SK-N-SH (cell line): ENCODE results near the gene NADK. TPM values are rescaled to one million over a fixed set of nuclear protein-coding genes. Genes with fewer than 3 reads are reported as not detected.

Experiments used
- CTCF ChIA-PET: fragments of 300-600, 350-600 bp; formaldehyde crosslinking; extraction: SDS; loops from one replicate; lab custom pipeline; 2021; lab: Yijun Ruan, JAX
- POLR2A ChIA-PET: fragments of 350-600 bp; sonication (Branson Sonifier 250); formaldehyde crosslinking; extraction: SDS; loops from one replicate; lab custom pipeline; 2020; ENCODE audit warnings: antibody characterized with exemption, inconsistent platforms; lab: Yijun Ruan, JAX
- DNase-seq: peaks from one replicate; pipeline ENCODE4 v3.0.0; 2012
- H2AFZ ChIP-seq: fragments of 200-600 bp; sonication (generic); 2 replicates; pipeline ENCODE4 v1.8.1; 2016; ENCODE audit warnings: antibody characterized with exemption, mild to moderate bottlenecking, low read depth
- H3F3A ChIP-seq: fragments of 200-600 bp; sonication (generic); replicated peaks from 2 replicates; pipeline ENCODE3; 2016; ENCODE audit warnings: antibody characterized with exemption, mild to moderate bottlenecking; ENCODE audit not compliant: insufficient read depth
- H3K27ac ChIP-seq, 2 experiments: fragments of 200-500 bp in 1 of 2; fragments of 200-600 bp in 1 of 2; sonication (Bioruptor generic) in 1 of 2; sonication (generic), shearing (Covaris generic) in 1 of 2; 2 replicates each; pipeline versions ENCODE4 v1.5.1 to v1.6.1; 2014 to 2016; ENCODE audit warnings: low read depth in 2 of 2, inconsistent platforms in 1 of 2, low read length in 1 of 2, mild to moderate bottlenecking in 1 of 2, mixed read lengths in 1 of 2
- H3K27me3 ChIP-seq: fragments of 200-600 bp; sonication (generic), shearing (Covaris generic); 2 replicates; pipeline ENCODE4 v1.6.1; 2016; ENCODE audit warnings: mixed run types; ENCODE audit not compliant: insufficient read depth
- H3K36me3 ChIP-seq, 2 experiments: fragments of 200-500 bp in 1 of 2; fragments of 200-600 bp in 1 of 2; sonication (Bioruptor generic) in 1 of 2; sonication (generic) in 1 of 2; replicated peaks in 1 of 2; 2 replicates each; pipeline versions ENCODE3 to v1.5.1; 2014 to 2016; ENCODE audit warnings: low read length in 1 of 2, mild to moderate bottlenecking in 1 of 2; ENCODE audit not compliant: insufficient read depth in 2 of 2, control insufficient read depth in 1 of 2
- H3K4me1 ChIP-seq, 2 experiments: fragments of 200-500 bp in 1 of 2; fragments of 200-600 bp in 1 of 2; sonication (Bioruptor generic) in 1 of 2; sonication (generic), shearing (Covaris generic) in 1 of 2; 2 replicates each; pipeline versions ENCODE4 v1.5.1 to v1.6.1; 2014 to 2016; ENCODE audit warnings: low read depth in 1 of 2, low read length in 1 of 2, mixed run types in 1 of 2; ENCODE audit not compliant: insufficient read depth in 2 of 2, control insufficient read depth in 1 of 2
- H3K4me2 ChIP-seq: fragments of 200-600 bp; sonication (generic), shearing (Covaris generic); 2 replicates; pipeline ENCODE4 v1.6.1; 2017; ENCODE audit warnings: mixed run types
- H3K4me3 ChIP-seq, 2 experiments: fragments of 200-500 bp in 1 of 2; fragments of 200-600 bp in 1 of 2; sonication (Bioruptor generic) in 1 of 2; sonication (generic), shearing (Covaris generic) in 1 of 2; 2 replicates each; pipeline versions ENCODE4 v1.5.1 to v1.8.1; 2014 to 2016; ENCODE audit warnings: low read depth in 2 of 2, inconsistent platforms in 1 of 2, low read length in 1 of 2, mild to moderate bottlenecking in 1 of 2, mixed read lengths in 1 of 2, moderate library complexity in 1 of 2
- H3K79me2 ChIP-seq: fragments of 200-600 bp; sonication (generic); 2 replicates; pipeline ENCODE4 v1.8.1; 2017; ENCODE audit warnings: mild to moderate bottlenecking; ENCODE audit not compliant: insufficient read depth
- H3K9ac ChIP-seq: fragments of 200-600 bp; sonication (generic); 2 replicates; pipeline ENCODE4 v1.6.1; 2017; ENCODE audit warnings: mixed run types
- H3K9me2 ChIP-seq: fragments of 200-600 bp; sonication (generic); 2 replicates; pipeline ENCODE4 v1.6.1; 2017; ENCODE audit warnings: mixed run types
- H3K9me3 ChIP-seq: fragments of 200-600 bp; sonication (generic); 2 replicates; pipeline ENCODE4 v1.6.1; 2017; ENCODE audit warnings: mixed run types, mild to moderate bottlenecking, moderate library complexity
- H4K20me1 ChIP-seq: fragments of 200-600 bp; sonication (generic); 2 replicates; pipeline ENCODE4 v1.6.1; 2017; ENCODE audit warnings: mild to moderate bottlenecking, mixed run types; ENCODE audit not compliant: insufficient read depth
- ELF1 ChIP-seq: IDR thresholded peaks from 2 replicates; pipeline ENCODE4 v1.4.0; 2012
- FOXJ3 ChIP-seq: sonication (generic); formaldehyde crosslinking; IDR thresholded peaks from 2 replicates; pipeline ENCODE4 v1.5.1; 2020; ENCODE audit warnings: mild to moderate bottlenecking, missing genetic modification reagents
- FOXM1 ChIP-seq: IDR thresholded peaks from 2 replicates; pipeline ENCODE4 v1.4.0; 2012; ENCODE audit warnings: low read depth, mild to moderate bottlenecking
- GATA2 ChIP-seq: sonication (generic); formaldehyde crosslinking; IDR thresholded peaks from 2 replicates; pipeline ENCODE4 v1.5.0; 2020; ENCODE audit warnings: mild to moderate bottlenecking, missing genetic modification reagents
- IRF3 ChIP-seq: fragments of 150-350 bp; IDR thresholded peaks from 2 replicates; pipeline ENCODE4 v1.6.1; 2016; ENCODE audit warnings: mild to moderate bottlenecking, low read depth, low read length
- MEF2A ChIP-seq: IDR thresholded peaks from 2 replicates; pipeline ENCODE4 v1.4.0; 2012; ENCODE audit warnings: low read depth, borderline replicate concordance
- NRF1 ChIP-seq: IDR thresholded peaks from 2 replicates; pipeline ENCODE4 v1.6.1; 2012; ENCODE audit warnings: low read depth, mild to moderate bottlenecking, low read length
- POLR2AphosphoS5 ChIP-seq: IDR thresholded peaks from 2 replicates; pipeline ENCODE4 v1.6.1; 2012; ENCODE audit warnings: low read depth, low read length
- RFX5 ChIP-seq: IDR thresholded peaks from 2 replicates; pipeline ENCODE4 v1.6.1; 2012; ENCODE audit warnings: mild to moderate bottlenecking, improper control_type of control experiment, low read length
- RXRA ChIP-seq: IDR thresholded peaks from 2 replicates; pipeline ENCODE4 v1.4.0; 2012; ENCODE audit warnings: low read depth, mild to moderate bottlenecking, borderline replicate concordance
- SIN3A ChIP-seq: IDR thresholded peaks from 2 replicates; pipeline ENCODE4 v1.6.1; 2012; ENCODE audit warnings: low read depth, mild to moderate bottlenecking, low read length, moderate library complexity, borderline replicate concordance
- SMC3 ChIP-seq: IDR thresholded peaks from 2 replicates; pipeline ENCODE4 v1.6.1; 2012; ENCODE audit warnings: low read depth, low read length, improper control_type of control experiment
- TEAD4 ChIP-seq: IDR thresholded peaks from 2 replicates; pipeline ENCODE4 v1.4.0; 2012; ENCODE audit warnings: mild to moderate bottlenecking, borderline replicate concordance; ENCODE audit not compliant: insufficient read depth
- USF1 ChIP-seq: IDR thresholded peaks from 2 replicates; pipeline ENCODE4 v1.4.0; 2012; ENCODE audit warnings: low read depth, borderline replicate concordance
- USF2 ChIP-seq: fragments of 150-350 bp; IDR thresholded peaks from 2 replicates; pipeline ENCODE4 v1.6.1; 2017; ENCODE audit warnings: antibody characterized with exemption, low read length, low read depth, borderline replicate concordance
- YY1 ChIP-seq: IDR thresholded peaks from 2 replicates; pipeline ENCODE4 v1.4.0; 2012; ENCODE audit warnings: low read depth, mild to moderate bottlenecking
- ZBTB33 ChIP-seq: IDR thresholded peaks from 2 replicates; pipeline ENCODE4 v1.4.0; 2012; ENCODE audit warnings: low read depth, borderline replicate concordance
- WGBS: methylation state at CpG from one replicate; pipeline ENCODE4 v1.1.6; 2017; ENCODE audit warnings: low lambda C conversion rate; 5-methylcytosine and 5-hydroxymethylcytosine counted together
- polyA plus RNA-seq, 3 experiments: library from polyadenylated mRNA; depleted of rRNA; stranded (reverse); fragments of >200 nt; gene quantifications; 2 replicates each; pipeline ENCODE4 v1.2.3, GENCODE V29; 2012

Gene NADK
- polyA plus RNA-seq, 1 of the 3 experiments (the other 2 are of a cell fraction): 70.4 TPM

GRCh38 chr1:1808206-1808605, 29.9 kb upstream of the NADK start:
- Histone ChIP-seq H3K4me2 (no peak overlapping the region), H3K79me2 (peaks cover 98% of the 10 kb centered on the region), H3F3A (peaks cover 17% of the 10 kb centered on the region), H3K9ac (no peak overlapping the region), H3K27ac (no peak overlapping the region), H3K4me3 (no peak overlapping the region), H2AFZ (no peak overlapping the region), H4K20me1 (peaks cover 70% of the 10 kb centered on the region), H3K27me3 (no peaks in the 10 kb centered on the region), H3K36me3 (peaks cover 24 to 46% of the 10 kb centered on the region in 2 experiments), H3K9me3 (no peaks in the 10 kb centered on the region), H3K4me1 (no peaks in the 10 kb centered on the region; a peak in 1 of 4 replicates), H3K9me2 (no peaks in the 10 kb centered on the region)
- CTCF ChIA-PET: interaction anchor here (1.2 to 1.8 kb wide), 2 partner anchors 19 to 20 kb away, joined by 3 to 7 read pairs; no protein-coding TSS in a partner anchor
- DNase-seq: no peak
- POLR2A ChIA-PET: no interaction called here
- no peak for TF ChIP-seq MEF2A
- no peak for TF ChIP-seq ELF1
- TF ChIP-seq ZBTB33: no peak
- no peak for TF ChIP-seq TEAD4
- TF ChIP-seq GATA2 (CRISPR knock-in tag): no peak
- TF ChIP-seq SMC3: no peak
- no peak for TF ChIP-seq RXRA
- no peak for TF ChIP-seq FOXJ3
- no peak for TF ChIP-seq IRF3
- no peak for TF ChIP-seq USF1
- TF ChIP-seq YY1: no peak
- no peak for TF ChIP-seq FOXM1
- TF ChIP-seq USF2: no peak
- TF ChIP-seq SIN3A: no peak
- no peak for TF ChIP-seq POLR2AphosphoS5
- no peak for TF ChIP-seq NRF1
- TF ChIP-seq RFX5: no peak
- WGBS: 92% methylated on average over 10 of the region's 10 CpGs
